CD4-positive, alpha-beta memory T cell (primary cell): ENCODE measurements around the gene INPP5A. TPM values are rescaled to one million over a fixed set of nuclear protein-coding genes. Genes with fewer than 3 reads are reported as not detected.
A peak's percentile ranks its signal among the peaks of the same experiment; 100 is the strongest.

Source experiments
- CTCF ChIA-PET: fragments of 350-600 bp; sonication (Branson Sonifier 250); formaldehyde crosslinking; loops from one replicate; lab custom pipeline; 2021; ENCODE audit warnings: inconsistent platforms; ENCODE audit not compliant: partially characterized antibody; lab: Charles Lee
- POLR2A ChIA-PET: fragments of 350-600 bp; sonication (Branson Sonifier 250); formaldehyde crosslinking; loops from one replicate; lab custom pipeline; 2021; ENCODE audit not compliant: partially characterized antibody; lab: Charles Lee
- DNase-seq, 5 donors: peaks; one replicate each; pipeline versions ENCODE4 v3.0.0 to v3.0.0-alpha.2; 2020 to 2022; ENCODE audit warnings: mixed read lengths in 1 of 5
- H3K27ac ChIP-seq: one replicate; pipeline ENCODE4 v1.7.0; 2013; ENCODE audit warnings: low read depth, low read length
- H3K27me3 ChIP-seq: 2 replicates; pipeline ENCODE4 v1.7.0; 2013; ENCODE audit warnings: mild to moderate bottlenecking, low read length, moderate library complexity; ENCODE audit not compliant: insufficient read depth
- H3K36me3 ChIP-seq: 2 replicates; pipeline ENCODE4 v1.7.0; 2013; ENCODE audit warnings: mild to moderate bottlenecking, low read length, moderate library complexity; ENCODE audit not compliant: insufficient read depth
- H3K4me1 ChIP-seq: 2 replicates; pipeline ENCODE4 v1.7.0; 2013; ENCODE audit warnings: mild to moderate bottlenecking, low read length, moderate library complexity; ENCODE audit not compliant: insufficient read depth
- H3K4me3 ChIP-seq, 2 donors: one replicate each; pipeline ENCODE4 v1.7.0; 2013; ENCODE audit warnings: low read length in 2 of 2, mild to moderate bottlenecking in 1 of 2
- H3K9me3 ChIP-seq, 2 donors: one replicate each; pipeline ENCODE4 v1.7.0; 2013; ENCODE audit warnings: low read length in 2 of 2, control low read depth in 1 of 2; ENCODE audit not compliant: control insufficient read depth in 1 of 2
- H3K27ac Mint-ChIP-seq, 7 donors: one replicate each; pipeline ENCODE4 v1.8.0; 2020 to 2021; ENCODE audit warnings: mixed read lengths in 7 of 7, mild to moderate bottlenecking in 6 of 7, inconsistent platforms in 3 of 7, moderate library complexity in 3 of 7
- H3K27me3 Mint-ChIP-seq, 2 donors: one replicate each; pipeline ENCODE4 v1.8.0; 2020 to 2021; ENCODE audit warnings: mixed read lengths in 2 of 2
- H3K36me3 Mint-ChIP-seq, 2 donors: one replicate each; pipeline ENCODE4 v1.8.0; 2020 to 2021; ENCODE audit warnings: mixed read lengths in 2 of 2, inconsistent platforms in 1 of 2, mild to moderate bottlenecking in 1 of 2
- H3K4me1 Mint-ChIP-seq, 4 donors: one replicate each; pipeline ENCODE4 v1.8.0; 2020 to 2021; ENCODE audit warnings: mixed read lengths in 4 of 4, mild to moderate bottlenecking in 1 of 4
- H3K4me3 Mint-ChIP-seq, 8 donors: one replicate each; pipeline ENCODE4 v1.8.0; 2020 to 2021; ENCODE audit warnings: mixed read lengths in 8 of 8, mild to moderate bottlenecking in 7 of 8, moderate library complexity in 6 of 8, inconsistent platforms in 3 of 8
- H3K9me3 Mint-ChIP-seq, 8 donors: one replicate each; pipeline ENCODE4 v1.8.0; 2020 to 2021; ENCODE audit warnings: mixed read lengths in 8 of 8, mild to moderate bottlenecking in 5 of 8, inconsistent platforms in 3 of 8, moderate library complexity in 1 of 8
- intact Hi-C: fragments of 100-400 bp; cut with micrococcal nuclease; formaldehyde crosslinking; loops from one replicate; pipeline ENCODE4 v1.15.1; 2023
- polyA plus RNA-seq, 2 donors: library from polyadenylated mRNA; unstranded; fragments of 300-500 nt; fragmentation: Illumina TruSeq; gene quantifications; one replicate each; pipeline ENCODE4 v1.2.3, GENCODE V29; 2021
- total RNA-seq, 2 experiments: library from RNA; stranded (reverse); gene quantifications; one replicate each; pipeline ENCODE4 v1.2.3, GENCODE V29; 2021

The INPP5A gene
- total and polyA plus RNA-seq, 4 experiments from 2014 or later, result 0.61 to 19.3 (median 10.8) TPM

DNA sequence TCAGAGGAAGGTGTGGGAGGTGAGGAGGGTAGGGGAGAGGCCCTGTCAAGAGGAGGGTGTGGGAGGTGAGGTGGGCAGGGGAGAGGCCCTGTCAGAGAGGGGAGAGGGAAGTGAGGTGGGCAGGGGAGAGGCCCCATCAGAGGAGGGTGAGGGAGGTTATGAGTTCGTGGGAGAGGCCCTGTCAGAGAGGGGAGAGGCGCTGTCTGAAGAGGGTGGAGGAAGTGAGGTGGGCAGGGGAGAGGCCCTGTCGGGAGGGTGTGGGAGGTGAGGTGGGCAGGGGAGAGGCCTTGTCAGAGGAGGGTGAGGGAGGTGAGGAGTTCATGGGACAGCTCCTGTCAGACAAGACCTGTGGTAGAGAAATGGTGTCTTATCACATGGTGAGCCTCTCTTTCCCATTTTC is 74.4 kb downstream of the INPP5A start:
- Mint-ChIP-seq H3K4me3 (no peak overlapping the region), H3K27ac (peak overlapping the region in 3 of 7 donors; percentile 44 to 70 (median 62)), H3K4me1 (peaks cover 19 to 47% (median 29%) of the 10 kb centered on the region in 4 donors), H3K36me3 (peaks cover 13% of the 10 kb centered on the region in 2 donors), H3K9me3 (peaks cover 0 to 7% (median 3%) of the 10 kb centered on the region in 8 donors), H3K27me3 (peaks cover 0 to 3% of the 10 kb centered on the region in 2 donors)
- H3K9me3 ChIP-seq, result no peaks in the 10 kb centered on the region
- H3K4me3 ChIP-seq, result no peak overlapping the region
- H3K27me3 ChIP-seq, result no peaks in the 10 kb centered on the region
- H3K27ac ChIP-seq, result no peak overlapping the region
- H3K4me1 ChIP-seq, result peaks cover 32% of the 10 kb centered on the region
- H3K36me3 ChIP-seq, result no peaks in the 10 kb centered on the region
- ChIA-PET POLR2A (no interaction called here), CTCF (no interaction called here)
- intact Hi-C loops, result no loop called here
- DNase-seq, result peak in 2 of 5 donors; percentile 10 to 57

DNA sequence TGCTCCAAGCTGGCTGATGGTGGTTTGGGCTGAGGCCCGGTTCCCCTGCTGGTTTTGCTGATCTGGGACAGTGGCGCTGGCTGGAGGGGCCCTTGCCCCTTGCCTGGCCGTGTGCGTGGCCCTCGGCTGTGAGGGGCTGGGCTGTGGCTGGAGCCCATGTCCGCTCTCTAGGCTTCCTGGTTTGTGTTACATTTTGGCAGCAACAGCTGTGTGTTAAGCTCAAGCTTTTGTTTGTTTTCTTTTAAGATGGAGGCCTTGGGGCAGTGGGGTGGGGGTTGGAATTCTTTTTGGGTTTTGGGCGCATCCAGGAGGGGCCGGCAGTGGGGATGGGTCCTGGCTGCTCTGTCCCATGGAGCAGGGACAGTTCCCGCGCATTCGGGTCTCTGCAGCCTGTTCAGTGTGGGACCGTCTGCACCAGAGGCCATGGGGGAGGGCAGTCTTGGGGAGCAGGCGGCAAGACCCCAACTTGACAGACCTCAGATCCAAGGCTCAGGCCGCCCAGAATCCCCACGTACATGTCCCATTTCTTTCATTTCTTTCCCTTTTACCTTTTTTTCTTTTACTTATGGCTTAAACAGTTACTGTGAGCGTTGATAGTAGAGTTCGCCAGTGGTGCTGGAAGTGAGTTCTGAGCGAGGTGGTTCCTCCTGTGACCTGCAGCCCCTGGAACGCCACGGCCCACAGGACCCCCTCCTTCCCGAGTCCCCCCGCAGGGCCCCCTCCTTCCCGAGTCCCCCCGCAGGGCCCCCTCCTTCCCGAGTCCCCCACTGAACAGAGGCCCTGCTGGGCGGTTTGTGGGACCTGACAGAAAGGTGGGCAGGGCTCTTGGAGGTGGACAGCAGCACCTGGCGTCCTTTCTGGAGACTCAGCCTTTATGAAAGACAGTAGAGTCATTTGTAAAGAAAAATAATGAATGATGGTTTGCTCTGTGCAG is 75.3 kb downstream of the INPP5A start:
- H3K4me3 Mint-ChIP-seq, result no peak overlapping the region

DNA sequence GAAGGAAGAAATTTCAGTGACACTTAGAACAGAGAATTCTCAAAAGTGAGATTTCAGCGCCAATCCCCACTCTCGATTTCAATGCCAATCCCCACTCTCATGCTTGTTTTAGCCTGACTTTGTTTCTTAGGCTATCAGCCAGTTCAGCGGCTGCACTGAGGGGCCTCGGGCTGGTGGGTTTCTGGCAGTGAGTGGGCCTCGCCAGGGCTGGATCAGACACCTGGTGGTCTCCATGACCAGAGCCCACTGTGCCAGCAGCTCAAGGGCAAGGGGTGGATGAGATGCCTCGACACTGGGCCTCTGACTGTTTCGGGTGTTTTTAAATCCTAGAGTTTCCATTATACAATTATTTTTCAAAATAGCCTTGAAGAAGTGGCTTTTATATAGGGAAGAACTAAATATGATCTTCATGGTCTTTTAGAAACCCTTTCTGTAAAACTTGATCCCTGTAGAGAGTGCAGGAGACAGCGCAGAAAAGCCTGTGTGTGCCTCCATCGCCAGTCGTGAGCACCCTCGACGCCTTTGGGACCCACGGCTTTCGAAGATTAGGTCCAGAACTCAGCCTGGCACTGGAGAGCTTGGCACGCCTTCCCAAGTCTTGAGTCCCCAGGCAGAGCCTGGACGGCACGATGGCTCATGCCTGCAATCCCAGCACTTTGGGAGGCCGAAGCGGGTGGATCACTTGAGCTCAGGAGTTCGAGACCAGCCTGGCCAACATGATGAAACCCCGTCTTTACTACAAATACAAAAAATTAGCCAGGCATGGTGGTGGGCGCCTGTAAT is 76.2 kb downstream of the INPP5A start:
- intact Hi-C loops, result no loop called here
- H3K4me3 ChIP-seq, result no peak overlapping the region
- H3K36me3 ChIP-seq, result no peaks in the 10 kb centered on the region
- H3K27me3 Mint-ChIP-seq, result peaks cover 0 to 3% of the 10 kb centered on the region in 2 donors
- no peak for DNase-seq
- H3K36me3 Mint-ChIP-seq, result peaks cover 22 to 30% of the 10 kb centered on the region in 2 donors
- POLR2A ChIA-PET, result no interaction called here
- no peak overlapping the region for H3K27ac ChIP-seq
- H3K27ac Mint-ChIP-seq, result peak overlapping the region in 1 of 7 donors; percentile 42
- H3K9me3 ChIP-seq, result no peaks in the 10 kb centered on the region
- peaks cover 19 to 44% (median 32%) of the 10 kb centered on the region in 4 donors for H3K4me1 Mint-ChIP-seq
- peaks cover 32% of the 10 kb centered on the region for H3K4me1 ChIP-seq
- H3K4me3 Mint-ChIP-seq, result no peak overlapping the region
- peaks cover 3 to 13% (median 6%) of the 10 kb centered on the region in 8 donors for H3K9me3 Mint-ChIP-seq
- H3K27me3 ChIP-seq, result no peaks in the 10 kb centered on the region
- CTCF ChIA-PET, result no interaction called here

More for the DNA sequence above, 75.3 kb downstream of the INPP5A start:
- Histone ChIP-seq H3K9me3 (no peaks in the 10 kb centered on the region), H3K27me3 (no peaks in the 10 kb centered on the region), H3K4me3 (no peak overlapping the region), H3K27ac (no peak overlapping the region), H3K4me1 (peaks cover 32% of the 10 kb centered on the region), H3K36me3 (no peaks in the 10 kb centered on the region)
- peak overlapping the region in 4 of 7 donors; percentile 44 to 71 (median 60) for H3K27ac Mint-ChIP-seq
- peaks cover 15 to 20% of the 10 kb centered on the region in 2 donors for H3K36me3 Mint-ChIP-seq
- DNase-seq, result no peak
- ChIA-PET CTCF (no interaction called here), POLR2A (no interaction called here)
- peaks cover 19 to 44% (median 32%) of the 10 kb centered on the region in 4 donors for H3K4me1 Mint-ChIP-seq
- H3K9me3 Mint-ChIP-seq, result peaks cover 0 to 10% (median 3%) of the 10 kb centered on the region in 8 donors
- H3K27me3 Mint-ChIP-seq, result peaks cover 0 to 3% of the 10 kb centered on the region in 2 donors
- intact Hi-C loops, result no loop called here

DNA sequence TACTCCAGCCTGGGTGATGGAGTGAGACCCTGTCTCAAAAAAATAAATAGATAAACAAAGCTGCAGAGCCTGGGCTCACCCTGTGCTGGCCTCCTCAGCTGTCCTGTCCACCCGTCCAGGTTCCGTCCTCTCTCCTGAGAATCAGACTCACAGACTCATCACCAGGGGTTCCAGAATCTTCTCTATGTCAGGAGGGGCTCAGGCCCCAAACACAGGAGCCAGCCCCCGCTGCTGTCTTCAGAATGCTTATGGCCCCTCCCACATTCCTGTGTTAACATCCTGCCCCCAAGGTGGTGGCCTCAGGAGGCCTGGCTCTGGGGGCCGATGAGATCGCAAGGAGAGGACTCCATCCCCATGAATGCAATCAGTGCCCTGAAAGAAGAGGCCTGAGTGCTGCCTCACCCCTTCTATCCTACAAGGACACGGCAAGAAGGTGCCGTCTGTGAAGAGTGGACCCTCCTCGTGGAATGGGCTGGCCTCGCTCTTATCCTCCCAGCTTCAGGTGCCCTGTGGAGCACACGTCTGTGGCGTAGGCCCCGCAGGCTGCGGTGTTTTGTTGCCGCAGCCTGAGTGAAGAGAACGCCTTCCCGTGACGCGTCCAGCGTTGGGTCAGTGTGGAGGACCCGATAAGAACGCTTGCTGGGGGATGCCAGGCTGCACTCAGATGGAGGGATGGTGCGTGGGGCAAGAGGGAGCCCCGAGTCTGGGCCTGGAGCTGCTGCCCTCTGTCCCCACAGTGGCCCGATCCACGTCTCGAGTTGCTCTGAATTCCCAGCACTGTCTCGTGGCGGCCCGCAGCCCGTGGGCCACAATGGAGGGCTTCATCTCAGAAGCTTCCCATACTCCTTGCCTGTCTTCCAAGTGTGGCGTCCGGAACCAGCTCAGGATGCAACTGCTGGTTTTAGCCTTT is 77.1 kb downstream of the INPP5A start:
- Histone ChIP-seq H3K36me3 (no peaks in the 10 kb centered on the region), H3K27me3 (no peaks in the 10 kb centered on the region), H3K4me1 (peaks cover 32% of the 10 kb centered on the region), H3K4me3 (no peak overlapping the region), H3K9me3 (peaks cover 0 to 6% of the 10 kb centered on the region in 2 donors), H3K27ac (no peak overlapping the region)
- peaks cover 24 to 29% of the 10 kb centered on the region in 2 donors for H3K36me3 Mint-ChIP-seq
- DNase-seq, result no peak
- peaks cover 19 to 38% (median 29%) of the 10 kb centered on the region in 4 donors for H3K4me1 Mint-ChIP-seq
- CTCF ChIA-PET, result no interaction called here
- H3K27me3 Mint-ChIP-seq, result peaks cover 0 to 3% of the 10 kb centered on the region in 2 donors
- POLR2A ChIA-PET, result interaction anchor here (0.7 kb wide), 1 partner anchor 221 kb away, joined by 3 read pairs; no protein-coding TSS in a partner anchor
- intact Hi-C loops, result no loop called here
- H3K4me3 Mint-ChIP-seq, result no peak overlapping the region
- no peak overlapping the region for H3K27ac Mint-ChIP-seq
- H3K9me3 Mint-ChIP-seq, result peaks cover 3 to 16% (median 9%) of the 10 kb centered on the region in 8 donors

DNA sequence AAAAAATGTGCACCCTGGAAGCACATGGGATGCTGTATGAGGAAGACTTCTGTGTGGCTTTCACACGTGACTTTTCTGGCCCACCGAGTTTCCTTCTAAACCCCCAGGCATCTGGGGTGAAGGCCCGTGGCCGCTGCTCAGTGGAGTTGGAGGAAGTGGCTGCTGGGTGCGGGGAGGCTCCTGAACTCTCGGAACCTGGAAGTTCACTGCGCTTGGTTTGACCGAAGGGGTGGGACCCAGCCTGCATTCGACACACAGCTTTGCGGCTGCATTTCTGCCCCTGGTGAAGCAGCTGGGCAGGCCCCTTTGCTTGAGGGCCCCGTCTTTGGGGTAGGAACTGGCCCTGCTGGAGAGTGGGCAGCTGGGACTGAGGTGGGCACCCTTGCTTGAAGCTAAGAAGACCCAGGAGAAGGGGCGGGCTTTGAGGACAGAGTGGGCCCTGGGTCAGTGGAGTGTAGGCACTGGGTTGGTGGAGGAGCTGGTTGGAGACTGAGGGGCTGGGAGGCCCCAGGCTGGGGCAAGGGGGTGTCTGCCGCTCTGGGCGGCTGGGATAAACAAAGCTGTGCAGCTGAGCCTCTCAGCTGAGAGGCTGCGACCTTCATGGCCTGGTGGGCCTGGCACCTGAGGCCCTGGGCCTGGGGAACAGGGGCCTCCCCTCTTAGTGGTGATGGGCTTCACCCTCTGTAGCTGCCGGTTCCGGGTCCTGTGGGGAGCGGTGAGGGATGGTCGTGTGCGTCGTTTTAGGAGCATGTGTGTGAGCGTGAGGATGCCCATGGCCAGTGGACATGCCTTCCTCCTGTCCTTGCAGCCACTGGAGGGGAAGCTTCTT is 78.0 kb downstream of the INPP5A start:
- intact Hi-C loops, result no loop called here
- peaks cover 0 to 3% of the 10 kb centered on the region in 2 donors for H3K27me3 Mint-ChIP-seq
- H3K36me3 Mint-ChIP-seq, result peaks cover 27 to 33% of the 10 kb centered on the region in 2 donors
- peaks cover 3 to 25% (median 16%) of the 10 kb centered on the region in 8 donors for H3K9me3 Mint-ChIP-seq
- DNase-seq, result no peak
- POLR2A ChIA-PET, result no interaction called here
- peaks cover 19 to 36% (median 28%) of the 10 kb centered on the region in 4 donors for H3K4me1 Mint-ChIP-seq
- H3K4me3 Mint-ChIP-seq, result peak overlapping the region in 6 of 8 donors; percentile 37 to 80 (median 62)
- peaks cover 0 to 13% of the 10 kb centered on the region in 2 donors for H3K9me3 ChIP-seq
- H3K4me1 ChIP-seq, result peaks cover 29% of the 10 kb centered on the region
- H3K27me3 ChIP-seq, result no peaks in the 10 kb centered on the region
- no peak overlapping the region for H3K4me3 ChIP-seq
- H3K27ac Mint-ChIP-seq, result peak overlapping the region; percentile 77 to 93 (median 91)
- CTCF ChIA-PET, result no interaction called here
- no peak overlapping the region for H3K27ac ChIP-seq
- H3K36me3 ChIP-seq, result no peaks in the 10 kb centered on the region
